HG02885 (cell line): ENCODE data around the gene CRYM.
"Not testable (repeated sequence)": the region's sequence is repeated elsewhere in the genome, so short reads cannot be mapped to it uniquely, and the experiment has no call there.

Experiments
- ATAC-seq: cut with Tn5 transposase; IDR thresholded peaks from one replicate; pipeline ENCODE4 v1.9.1; 2021; ENCODE audit warnings: mild to moderate bottlenecking; ENCODE audit not compliant: unreplicated experiment, poor library complexity

The CRYM gene

DNA sequence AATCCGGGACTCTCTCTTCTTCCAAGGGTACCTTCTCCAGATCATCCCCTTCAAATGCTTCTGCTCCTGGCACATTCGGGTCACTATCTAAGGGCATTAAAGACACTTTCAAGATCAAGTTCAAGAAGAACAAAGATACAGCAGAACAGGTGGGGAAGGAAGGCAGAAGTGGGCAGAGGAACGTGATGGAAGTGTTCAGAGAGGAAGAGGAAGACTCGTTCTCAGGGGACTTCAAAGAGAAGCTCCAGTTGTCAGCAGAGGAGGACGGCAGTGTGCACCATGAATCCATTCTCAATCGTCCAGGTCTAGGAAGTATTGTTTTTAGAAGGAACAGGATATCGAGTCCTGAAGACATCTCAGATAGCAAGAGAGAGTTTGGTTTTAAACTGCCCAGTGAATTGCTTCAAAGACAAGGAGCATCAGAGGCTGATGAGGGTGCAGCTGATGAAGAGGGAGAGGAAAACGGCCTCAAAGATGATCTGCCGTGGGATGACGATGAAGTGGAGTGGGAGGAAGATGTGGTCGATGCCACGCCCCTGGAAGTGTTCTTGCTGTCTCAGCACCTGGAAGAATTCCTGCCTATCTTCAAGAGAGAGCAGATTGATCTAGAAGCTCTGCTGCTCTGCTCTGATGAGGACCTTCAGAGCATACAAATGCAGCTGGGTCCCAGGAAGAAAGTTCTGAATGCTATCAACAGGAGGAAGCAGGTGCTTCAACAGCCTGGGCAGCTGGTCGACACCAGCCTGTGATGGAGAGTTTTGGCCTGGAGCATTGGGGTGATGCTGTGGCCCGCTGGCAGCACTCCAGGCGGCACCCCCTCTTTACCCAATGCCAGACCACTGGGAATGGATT is 27.8 kb downstream of the CRYM start:
- no peak for ATAC-seq

DNA sequence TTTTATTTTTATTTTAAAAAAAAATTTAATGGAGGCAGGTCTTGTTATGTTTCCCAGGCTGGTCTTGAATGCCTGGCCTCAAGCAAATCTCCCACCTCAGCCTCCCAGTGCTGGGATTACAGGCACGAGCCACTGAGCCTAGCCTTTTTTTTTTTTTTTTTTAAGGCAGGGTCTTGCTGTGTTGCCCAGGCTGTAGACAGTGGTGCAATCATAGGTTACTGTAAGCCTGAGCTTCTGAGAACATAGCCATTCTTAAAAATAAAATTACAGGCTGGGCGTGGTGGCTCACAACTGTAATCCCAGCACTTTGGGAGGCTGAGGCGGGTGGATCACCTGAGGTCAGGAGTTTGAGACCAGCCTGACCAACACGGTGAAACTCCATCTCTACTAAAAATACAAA is 29.9 kb downstream of the CRYM start:
- not testable (repeated sequence) for ATAC-seq

GRCh38 chr16:21244518-21245215 is 33.4 kb downstream of the CRYM start:
- no peak for ATAC-seq

- ATAC-seq = no peak
Observed at GRCh38 chr16:21242756-21243155, 35.3 kb downstream of the CRYM start.

GRCh38 chr16:21239646-21240045 is 38.4 kb downstream of the CRYM start:
- ATAC-seq = no peak

- no peak for ATAC-seq
Observed at GRCh38 chr16:21236831-21237230, 41.3 kb downstream of the CRYM start.

DNA sequence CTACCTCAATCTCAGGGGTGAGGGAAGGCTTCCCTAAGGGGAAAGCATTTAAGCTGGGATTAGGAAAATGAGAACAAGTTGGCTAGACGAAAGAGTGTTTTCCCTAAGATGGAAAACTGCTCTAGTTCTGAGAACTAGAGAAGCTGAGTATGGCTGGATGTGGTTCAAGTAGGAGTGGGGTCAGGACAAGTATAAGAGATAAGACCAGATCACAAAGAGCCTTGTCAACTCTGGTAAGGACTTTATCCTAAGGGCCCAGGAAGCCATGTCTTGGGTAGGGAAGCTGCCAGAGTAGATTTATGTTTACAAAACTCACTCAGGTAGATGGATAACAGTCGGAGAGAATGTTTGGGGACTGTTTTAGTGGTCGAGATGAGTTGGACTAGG is 42.9 kb downstream of the CRYM start:
- no peak for ATAC-seq

- no peak for ATAC-seq
Observed at GRCh38 chr16:21233521-21234150, 44.5 kb downstream of the CRYM start, which contains the start of gene ANKS4B. Gene ANKS4B, plus strand, starts transcription at chr16:21233699. Its CDS starts 39 bp downstream, at chr16:21233738.

GRCh38 chr16:21233045-21233520 is 45.0 kb downstream of the CRYM start:
- no peak for ATAC-seq

GRCh38 chr16:21228361-21228872 is 49.7 kb downstream of the CRYM start:
- ATAC-seq = no peak

DNA sequence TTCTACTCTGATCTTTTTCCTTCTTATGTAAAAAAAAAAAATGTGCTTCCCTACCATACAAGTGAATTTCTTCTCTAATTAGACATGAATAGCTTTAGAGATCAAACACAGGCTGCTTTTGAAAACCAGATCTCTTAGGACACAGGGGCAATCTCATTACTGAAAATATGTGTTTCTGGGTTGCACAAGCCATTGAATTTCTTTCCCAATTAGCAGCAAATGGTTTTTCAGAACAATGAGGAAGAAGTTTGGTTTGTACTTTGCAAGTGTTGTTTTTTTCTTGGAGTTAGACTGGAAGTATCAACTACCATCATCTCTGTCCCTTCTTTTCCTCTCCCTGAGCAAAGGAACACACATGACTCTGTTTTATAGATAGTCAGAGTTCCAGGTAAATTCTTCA is 50.2 kb downstream of the CRYM start:
- no peak for ATAC-seq

DNA sequence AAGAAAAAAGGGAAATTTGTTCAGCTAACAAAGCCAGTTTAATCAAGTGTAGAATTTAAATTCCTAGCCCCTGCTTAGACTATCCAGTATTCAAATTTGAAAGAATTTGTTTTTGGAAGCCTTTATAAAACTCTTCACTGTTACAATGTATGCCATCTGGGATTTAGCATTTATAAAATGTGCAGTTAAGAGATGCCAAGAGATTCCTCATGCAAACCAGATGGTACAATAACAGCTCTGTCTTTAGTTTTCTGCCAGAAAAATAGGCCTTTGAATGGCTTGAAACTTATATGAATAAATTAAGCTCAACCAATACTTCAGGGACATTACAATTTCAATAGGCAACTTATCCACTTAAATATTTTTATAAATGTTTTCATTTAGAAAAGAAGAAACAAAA is 51.3 kb downstream of the CRYM start:
- no peak for ATAC-seq

DNA sequence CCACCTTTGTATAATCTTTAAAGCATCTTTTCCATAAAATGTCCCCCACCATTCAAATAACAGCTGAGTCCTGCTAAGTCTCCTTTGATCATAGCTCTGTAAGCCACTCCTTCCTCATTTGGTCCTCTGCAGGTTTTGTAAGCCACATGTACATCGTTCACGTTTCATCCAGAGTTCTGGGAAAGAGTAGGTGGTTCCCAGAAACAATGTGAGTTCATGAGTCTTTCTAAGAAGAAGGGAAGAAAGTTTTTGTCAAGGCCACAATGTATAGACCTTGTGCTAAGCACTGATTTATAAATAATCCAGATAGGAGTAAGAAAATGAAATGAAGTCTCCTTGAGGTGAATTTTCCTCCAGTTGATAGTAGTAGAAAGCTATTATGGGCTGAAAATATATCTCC is 53.3 kb downstream of the CRYM start:
- ATAC-seq = no peak

- no peak for ATAC-seq
Observed at GRCh38 chr16:21223787-21224186, 54.3 kb downstream of the CRYM start.

DNA sequence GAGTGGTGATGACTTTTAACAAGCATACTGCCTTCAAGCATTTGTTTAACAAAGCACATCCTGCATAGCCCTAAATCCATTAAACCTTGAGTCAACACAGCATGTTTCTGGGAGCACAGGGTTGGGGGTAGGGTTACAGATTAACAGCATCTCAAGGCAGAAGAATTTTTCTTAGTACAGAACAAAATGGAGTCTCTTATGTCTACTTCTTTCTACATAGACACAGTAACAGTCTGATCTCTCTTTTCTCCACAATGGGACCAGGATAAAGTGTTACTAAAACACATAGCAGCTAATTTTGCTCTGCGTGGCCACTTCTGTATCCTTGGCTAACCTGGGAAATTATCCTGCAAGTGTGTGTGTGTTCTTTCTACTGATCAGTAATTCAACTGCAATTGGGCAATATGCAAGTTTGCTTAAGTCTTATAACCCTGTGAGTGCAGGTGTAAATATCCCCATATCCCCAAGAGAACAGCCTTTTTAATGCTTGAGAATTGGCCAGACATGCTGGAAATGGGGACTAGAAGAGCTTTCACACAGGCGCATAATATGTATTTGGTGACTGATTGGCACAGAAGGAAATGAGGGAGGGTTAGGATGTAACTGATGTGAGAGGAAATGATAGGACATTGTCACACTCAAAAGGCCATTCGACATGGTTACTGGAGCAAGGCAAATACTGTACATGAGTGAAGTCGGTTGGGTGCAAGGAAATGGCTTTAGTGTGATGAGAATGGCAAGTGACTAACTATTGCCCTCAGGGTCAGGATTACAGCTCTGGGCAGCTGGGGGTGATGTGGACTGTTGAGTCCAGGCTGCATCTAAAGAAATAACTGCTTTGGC is 55.4 kb downstream of the CRYM start:
- ATAC-seq = no peak

- no peak for ATAC-seq
Observed at GRCh38 chr16:21219551-21219950, 58.5 kb downstream of the CRYM start.

- no peak for ATAC-seq
Observed at GRCh38 chr16:21218153-21218552, 59.9 kb downstream of the CRYM start.

DNA sequence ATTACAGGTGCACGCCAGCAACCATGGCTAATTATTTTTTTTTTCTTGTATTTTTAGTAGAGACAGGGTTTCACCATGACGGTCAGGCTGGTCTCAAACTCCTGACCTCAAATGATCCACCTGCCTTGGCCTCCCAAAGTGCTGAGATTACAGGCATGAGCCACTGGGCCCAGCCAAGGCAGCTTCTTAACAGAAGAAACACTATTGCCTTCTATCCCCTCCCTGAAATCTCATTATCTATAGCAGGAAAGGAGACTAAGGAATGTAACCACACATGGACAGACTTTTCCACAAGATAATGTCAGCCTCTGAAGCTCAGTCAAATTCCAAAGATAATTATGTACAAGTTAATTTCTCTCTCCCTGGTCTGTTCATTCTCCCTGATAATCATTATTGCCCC is 61.0 kb downstream of the CRYM start:
- ATAC-seq = no peak

- no peak for ATAC-seq
Observed at GRCh38 chr16:21214086-21214485, 64.0 kb downstream of the CRYM start.

- no peak for ATAC-seq
Observed at GRCh38 chr16:21211486-21211885, 66.6 kb downstream of the CRYM start, which contains the start of gene ZP2. Gene ZP2, minus strand, starts transcription at chr16:21211574. Its CDS starts 27 bp downstream, at chr16:21211547.
